ENCODE measurements around the gene RGS6. TPM values are rescaled to one million over a fixed set of nuclear protein-coding genes. Genes with fewer than 3 reads are reported as not detected.

Gene RGS6
- total and polyA plus RNA-seq, 4 donors, result 0.06 to 5.3 (median 0.17) TPM; not detected in 1

GRCh38 chr14:72565917-72566316 is 633.7 kb downstream of the RGS6 start (continued):
- TF ChIP-seq ZBTB33 (IDR thresholded peaks at IDR 0.05), result no peak
- no peak for TF ChIP-seq HNF4G (IDR thresholded peaks at IDR 0.05)
- no peak for TF ChIP-seq JUND (IDR thresholded peaks at IDR 0.05)
- TF ChIP-seq RXRA (IDR thresholded peaks at IDR 0.05), result no peak

- Histone ChIP-seq H3K9ac (ENCODE audit: low read depth in 1 of 2, low read length in 2 of 2) (no peak overlapping the region), H3K4me3 (ENCODE audit: low read depth in 1 of 3, low read length in 3 of 3) (no peak overlapping the region), H3K27ac (ENCODE audit: low read depth in 1 of 2, low read length in 2 of 2) (no peak overlapping the region), H3K36me3 (ENCODE audit: control insufficient read depth in 4 of 4, insufficient read depth in 3 of 4, low read depth in 1 of 4, low read length in 3 of 4) (no peaks in the 10 kb centered on the region), H3K27me3 (ENCODE audit: control insufficient read depth in 4 of 4, insufficient read depth in 4 of 4, low read length in 3 of 4) (no peaks in the 10 kb centered on the region), H3K4me1 (ENCODE audit: control insufficient read depth in 4 of 4, insufficient read depth in 4 of 4, low read length in 3 of 4) (peaks cover 0 to 26% (median 9%) of the 10 kb centered on the region in 4 donors), H3K9me3 (ENCODE audit: control insufficient read depth in 4 of 4, low read length in 3 of 4) (no peaks in the 10 kb centered on the region)
- WGBS, result 80% methylated on average over 6 of the region's 6 CpGs
- no peak for DNase-seq (ENCODE audit: low spot score)
- TF ChIP-seq NR2F2 (IDR thresholded peaks at IDR 0.05), result no peak
- TF ChIP-seq ATF3 (IDR thresholded peaks at IDR 0.05), result no peak
- no peak for TF ChIP-seq FOXA1 (IDR thresholded peaks at IDR 0.05)
- TF ChIP-seq FOXA2 (IDR thresholded peaks at IDR 0.05), result no peak
These were observed 635.0 kb downstream of the RGS6 start for GRCh38 chr14:72567226-72567625.

GRCh38 chr14:72568296-72568992 is 636.2 kb downstream of the RGS6 start:
- 59% methylated on average over 19 of the region's 19 CpGs for WGBS
- Histone ChIP-seq H3K4me3 (ENCODE audit: low read depth in 1 of 3, low read length in 3 of 3) (no peak overlapping the region), H3K9me3 (ENCODE audit: control insufficient read depth in 4 of 4, low read length in 3 of 4) (no peaks in the 10 kb centered on the region), H3K4me1 (ENCODE audit: control insufficient read depth in 4 of 4, insufficient read depth in 4 of 4, low read length in 3 of 4) (peaks cover 0 to 26% (median 10%) of the 10 kb centered on the region in 4 donors), H3K27ac (ENCODE audit: low read depth in 1 of 2, low read length in 2 of 2) (peak overlapping the region; percentile 22 to 74), H3K9ac (ENCODE audit: low read depth in 1 of 2, low read length in 2 of 2) (no peak overlapping the region), H3K36me3 (ENCODE audit: control insufficient read depth in 4 of 4, insufficient read depth in 3 of 4, low read depth in 1 of 4, low read length in 3 of 4) (no peaks in the 10 kb centered on the region), H3K27me3 (ENCODE audit: control insufficient read depth in 4 of 4, insufficient read depth in 4 of 4, low read length in 3 of 4) (no peaks in the 10 kb centered on the region)
- TF ChIP-seq FOXA2 (IDR thresholded peaks at IDR 0.05) (no peak), TAF1 (conservative IDR thresholded peaks at IDR 0.05) (no peak), NR2F2 (IDR thresholded peaks at IDR 0.05) (peak; percentile 86), YY1 (IDR thresholded peaks at IDR 0.05) (peak; percentile 63), REST (IDR thresholded peaks at IDR 0.05) (no peak), FOXA1 (IDR thresholded peaks at IDR 0.05) (no peak), RAD21 (IDR thresholded peaks at IDR 0.05) (peak; percentile 36 to 37), HNF4G (IDR thresholded peaks at IDR 0.05) (peak; percentile 96), EGR1 (IDR thresholded peaks at IDR 0.05; ENCODE audit: low read depth in 2 of 2) (peak in 1 of 2 donors; percentile 38), ZBTB33 (IDR thresholded peaks at IDR 0.05) (peak; percentile 34), HNF4A (conservative IDR thresholded peaks at IDR 0.05) (peak; percentile 99), GABPA (IDR thresholded peaks at IDR 0.05 in 1 of 2, conservative IDR thresholded peaks at IDR 0.05 in 1 of 2) (peak in 1 of 2 donors; percentile 52), CTCF (IDR thresholded peaks at IDR 0.05; ENCODE audit: low read depth, low read length, missing input control) (no peak), MAX (IDR thresholded peaks at IDR 0.05) (peak; percentile 94), JUND (IDR thresholded peaks at IDR 0.05) (peak in 1 of 2 donors; percentile 56), RXRA (IDR thresholded peaks at IDR 0.05) (peak; percentile 92), ATF3 (IDR thresholded peaks at IDR 0.05) (no peak), SP1 (IDR thresholded peaks at IDR 0.05) (peak; percentile 78)
- DNase-seq (ENCODE audit: low spot score), result no peak
